Neural progenitor cell (in vitro differentiated cells): Measurements from ENCODE around the gene RABAC1. TPM values are rescaled to one million over a fixed set of nuclear protein-coding genes. Genes with fewer than 3 reads are reported as not detected.

Experiments
- DNase-seq: peaks from one replicate; pipeline ENCODE4 v3.0.0-alpha.2; 2016; ENCODE audit warnings: low spot score
- H2AFZ ChIP-seq: fragments of 200-600 bp; sonication (generic); replicated peaks from 2 replicates; pipeline ENCODE4 v1.6.1; 2016; ENCODE audit warnings: antibody characterized with exemption
- H3F3A ChIP-seq: fragments of 200-600 bp; sonication (generic); 2 replicates; pipeline ENCODE4 v1.6.1; 2016; ENCODE audit warnings: antibody characterized with exemption, low read depth
- H3K27ac ChIP-seq: fragments of 200-600 bp; sonication (generic); 2 replicates; pipeline ENCODE4 v1.5.1; 2016; ENCODE audit warnings: mild to moderate bottlenecking
- H3K27me3 ChIP-seq: fragments of 200-600 bp; sonication (generic); 2 replicates; pipeline ENCODE4 v1.6.1; 2016; ENCODE audit warnings: mild to moderate bottlenecking, moderate library complexity
- H3K36me3 ChIP-seq: fragments of 200-600 bp; sonication (generic); 2 replicates; pipeline ENCODE4 v1.5.1; 2016
- H3K4me1 ChIP-seq: fragments of 200-600 bp; sonication (generic); 2 replicates; pipeline ENCODE4 v1.6.1; 2016; ENCODE audit warnings: mixed run types
- H3K4me2 ChIP-seq: fragments of 200-600 bp; sonication (generic); 2 replicates; pipeline ENCODE4 v1.6.1; 2016
- H3K4me3 ChIP-seq: fragments of 200-600 bp; sonication (generic); 2 replicates; pipeline ENCODE4 v1.5.1; 2016
- H3K79me2 ChIP-seq: fragments of 200-600 bp; sonication (generic); 2 replicates; pipeline ENCODE4 v1.6.1; 2016; ENCODE audit warnings: low read depth
- H3K9ac ChIP-seq: fragments of 200-600 bp; sonication (generic); 2 replicates; pipeline ENCODE4 v1.6.1; 2016
- H3K9me3 ChIP-seq: fragments of 200-600 bp; sonication (generic); 2 replicates; pipeline ENCODE4 v1.5.1; 2016; ENCODE audit warnings: low read depth
- H4K20me1 ChIP-seq: fragments of 200-600 bp; sonication (generic); 2 replicates; pipeline ENCODE4 v1.6.1; 2016; ENCODE audit warnings: low read depth
- H3K27ac Mint-ChIP-seq: 3 replicates; pipeline ENCODE4 v1.8.0; 2021; ENCODE audit warnings: mixed read lengths
- H3K27me3 Mint-ChIP-seq: 2 replicates; pipeline ENCODE4 v1.8.0; 2022; ENCODE audit warnings: low read depth, mild to moderate bottlenecking, inconsistent platforms, moderate library complexity, mixed read lengths; ENCODE audit not compliant: insufficient read depth
- H3K36me3 Mint-ChIP-seq: 3 replicates; pipeline ENCODE4 v1.8.0; 2021; ENCODE audit warnings: mixed read lengths
- H3K4me1 Mint-ChIP-seq: 3 replicates; pipeline ENCODE4 v1.8.0; 2021; ENCODE audit warnings: mixed read lengths
- H3K4me3 Mint-ChIP-seq: 3 replicates; pipeline ENCODE4 v1.8.0; 2021; ENCODE audit warnings: mild to moderate bottlenecking, moderate library complexity, mixed read lengths
- H3K9me3 Mint-ChIP-seq: 3 replicates; pipeline ENCODE4 v1.8.0; 2020; ENCODE audit warnings: mixed read lengths
- EZH2 ChIP-seq: fragments of 200-600 bp; sonication (generic); IDR thresholded peaks from 2 replicates; pipeline ENCODE4 v1.6.1; 2017; ENCODE audit warnings: antibody characterized with exemption, mild to moderate bottlenecking, moderate library complexity
- EZH2phosphoT487 ChIP-seq: fragments of 200-600 bp; sonication (generic); IDR thresholded peaks from 2 replicates; pipeline ENCODE4 v1.6.1; 2017; ENCODE audit warnings: antibody characterized with exemption
- total RNA-seq: library from RNA; depleted of rRNA; stranded (reverse); fragments of >200 nt; gene quantifications from 2 replicates; pipeline ENCODE4 v1.2.3, GENCODE V29; 2015; ENCODE audit warnings: low replicate concordance
- TF ChIP-seq, protein P1 (sequence below): fragments of 200-600 bp; sonication (generic); IDR thresholded peaks from 2 replicates; pipeline ENCODE4 v1.5.1; 2017; ENCODE audit warnings: antibody characterized with exemption, mild to moderate bottlenecking

RABAC1 gene
- total RNA-seq = 33.1 and 108 TPM in 2 replicates

DNA sequence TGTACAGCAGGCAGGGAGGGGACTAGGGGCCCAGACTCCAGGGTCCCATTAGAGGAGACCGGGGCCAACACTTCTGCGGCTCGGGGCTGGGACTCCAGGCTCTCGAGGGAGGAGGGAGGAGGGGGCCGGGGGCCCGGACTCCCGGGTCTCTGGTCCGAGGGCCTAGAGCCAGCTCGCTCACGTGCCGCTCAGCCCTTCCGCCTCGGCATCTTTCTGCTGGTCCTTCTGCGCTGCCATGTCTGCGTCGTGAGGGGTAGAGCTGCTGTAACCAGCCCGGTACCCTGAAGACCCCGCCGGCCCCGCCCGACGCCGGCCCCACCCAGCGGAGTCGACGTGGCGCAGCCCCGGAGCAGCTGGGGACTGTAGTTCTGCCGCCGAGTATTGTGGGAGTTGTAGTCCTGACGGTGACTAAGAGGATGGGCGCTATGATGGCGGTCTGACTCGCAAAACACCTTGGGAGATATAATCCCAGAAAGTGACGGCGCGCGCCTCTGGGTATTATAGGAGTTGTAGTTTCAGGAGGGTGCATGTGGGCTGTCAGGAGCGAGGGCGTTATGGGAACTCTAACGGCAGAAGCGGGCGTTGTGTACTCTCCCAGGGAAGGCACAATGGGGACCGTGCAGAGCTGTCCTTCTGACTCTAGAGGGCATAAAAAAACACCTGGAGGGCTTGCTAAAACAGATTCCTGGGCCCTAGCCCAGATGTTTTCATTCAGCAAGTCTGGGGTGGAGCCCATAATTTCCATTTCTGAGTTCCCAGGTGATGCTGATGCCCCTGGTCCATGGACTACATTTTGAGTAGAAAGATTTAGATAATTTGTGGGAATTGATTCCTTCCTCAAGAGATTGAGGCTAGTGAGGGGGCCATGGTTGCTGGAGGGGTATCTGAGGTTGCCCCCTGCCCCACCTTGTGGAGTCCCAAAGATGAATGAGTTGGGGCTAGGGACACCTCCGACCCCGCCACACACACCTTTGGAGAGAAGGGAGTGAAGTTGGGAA lies at the start of gene RABAC1:
RABAC1 (minus strand) TSS at position 266 of the 998 bp plus-strand sequence; CDS start at position 237, 29 bp downstream.
- Histone ChIP-seq H3K9me3 (no peaks in the 10 kb centered on the region), H3K4me2 (peak within 1 kb of the TSS; percentile 89), H3F3A (peaks cover 16% of the 10 kb centered on the region), H3K27me3 (no peaks in the 10 kb centered on the region), H3K27ac (no peak within 1 kb of the TSS), H3K4me1 (peaks cover 5% of the 10 kb centered on the region), H2AFZ (peak within 1 kb of the TSS; percentile 75), H3K9ac (peak within 1 kb of the TSS; percentile 44), H3K4me3 (peak within 1 kb of the TSS; percentile 92), H3K79me2 (no peaks in the 10 kb centered on the region), H3K36me3 (no peaks in the 10 kb centered on the region), H4K20me1 (peaks cover 10% of the 10 kb centered on the region)
- no peaks in the 10 kb centered on the region for H3K9me3 Mint-ChIP-seq
- peaks cover 6% of the 10 kb centered on the region for H3K27me3 Mint-ChIP-seq
- H3K27ac Mint-ChIP-seq = peak within 1 kb of the TSS; percentile 90
- peak within 1 kb of the TSS; percentile 93 for H3K4me3 Mint-ChIP-seq
- H3K36me3 Mint-ChIP-seq = no peaks in the 10 kb centered on the region
- H3K4me1 Mint-ChIP-seq = peaks cover 13% of the 10 kb centered on the region
- TF ChIP-seq EZH2phosphoT487 = no peak
- TF ChIP-seq, protein P1, sequence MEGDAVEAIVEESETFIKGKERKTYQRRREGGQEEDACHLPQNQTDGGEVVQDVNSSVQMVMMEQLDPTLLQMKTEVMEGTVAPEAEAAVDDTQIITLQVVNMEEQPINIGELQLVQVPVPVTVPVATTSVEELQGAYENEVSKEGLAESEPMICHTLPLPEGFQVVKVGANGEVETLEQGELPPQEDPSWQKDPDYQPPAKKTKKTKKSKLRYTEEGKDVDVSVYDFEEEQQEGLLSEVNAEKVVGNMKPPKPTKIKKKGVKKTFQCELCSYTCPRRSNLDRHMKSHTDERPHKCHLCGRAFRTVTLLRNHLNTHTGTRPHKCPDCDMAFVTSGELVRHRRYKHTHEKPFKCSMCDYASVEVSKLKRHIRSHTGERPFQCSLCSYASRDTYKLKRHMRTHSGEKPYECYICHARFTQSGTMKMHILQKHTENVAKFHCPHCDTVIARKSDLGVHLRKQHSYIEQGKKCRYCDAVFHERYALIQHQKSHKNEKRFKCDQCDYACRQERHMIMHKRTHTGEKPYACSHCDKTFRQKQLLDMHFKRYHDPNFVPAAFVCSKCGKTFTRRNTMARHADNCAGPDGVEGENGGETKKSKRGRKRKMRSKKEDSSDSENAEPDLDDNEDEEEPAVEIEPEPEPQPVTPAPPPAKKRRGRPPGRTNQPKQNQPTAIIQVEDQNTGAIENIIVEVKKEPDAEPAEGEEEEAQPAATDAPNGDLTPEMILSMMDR = peak; percentile 46
- DNase-seq = peak; percentile 97

- no peak for DNase-seq
- no peaks in the 10 kb centered on the region for H3K4me1 ChIP-seq
- H3K27me3 ChIP-seq = peaks cover 7% of the 10 kb centered on the region
- no peaks in the 10 kb centered on the region for H3K36me3 Mint-ChIP-seq
- no peaks in the 10 kb centered on the region for H3K4me1 Mint-ChIP-seq
- no peak overlapping the region for H3K9ac ChIP-seq
- H3K9me3 ChIP-seq = no peaks in the 10 kb centered on the region
- H3K27ac Mint-ChIP-seq = no peak overlapping the region
- H3K27me3 Mint-ChIP-seq = peaks cover 16% of the 10 kb centered on the region
- H3K9me3 Mint-ChIP-seq = no peaks in the 10 kb centered on the region
- H3K4me3 Mint-ChIP-seq = no peak overlapping the region
- no peaks in the 10 kb centered on the region for H4K20me1 ChIP-seq
- no peak overlapping the region for H3K4me2 ChIP-seq
- no peak overlapping the region for H3K27ac ChIP-seq
- no peaks in the 10 kb centered on the region for H3F3A ChIP-seq
- TF ChIP-seq EZH2phosphoT487 (no peak), EZH2 (no peak)
- TF ChIP-seq, protein P1 = no peak
- no peak overlapping the region for H2AFZ ChIP-seq
- no peak overlapping the region for H3K4me3 ChIP-seq
- no peaks in the 10 kb centered on the region for H3K79me2 ChIP-seq
- no peaks in the 10 kb centered on the region for H3K36me3 ChIP-seq
Observed at GRCh38 chr19:42006569-42006968, 47.4 kb upstream of the RABAC1 start.

GRCh38 chr19:42005504-42005903 lies 46.4 kb upstream of the RABAC1 start:
- TF ChIP-seq EZH2phosphoT487 (no peak), EZH2 (no peak)
- TF ChIP-seq, protein P1 = no peak
- Histone ChIP-seq H4K20me1 (peaks cover under 1% of the 10 kb centered on the region), H3K4me2 (no peak overlapping the region), H2AFZ (no peak overlapping the region), H3K4me3 (no peak overlapping the region), H3K27ac (no peak overlapping the region), H3K9me3 (no peaks in the 10 kb centered on the region), H3K27me3 (peaks cover 18% of the 10 kb centered on the region), H3K79me2 (no peaks in the 10 kb centered on the region), H3F3A (no peaks in the 10 kb centered on the region), H3K9ac (no peak overlapping the region), H3K36me3 (no peaks in the 10 kb centered on the region), H3K4me1 (no peaks in the 10 kb centered on the region)
- DNase-seq = no peak
- H3K4me3 Mint-ChIP-seq = no peak overlapping the region
- H3K9me3 Mint-ChIP-seq = no peaks in the 10 kb centered on the region
- H3K27me3 Mint-ChIP-seq = peaks cover 24% of the 10 kb centered on the region
- no peak overlapping the region for H3K27ac Mint-ChIP-seq
- H3K36me3 Mint-ChIP-seq = no peaks in the 10 kb centered on the region
- H3K4me1 Mint-ChIP-seq = no peaks in the 10 kb centered on the region
